CD4-positive, alpha-beta memory T cell (primary cell): ENCODE measurements around the gene TNC. TPM values are rescaled to one million over a fixed set of nuclear protein-coding genes. Genes with fewer than 3 reads are reported as not detected.

Source experiments
- CTCF ChIA-PET: fragments of 350-600 bp; sonication (Branson Sonifier 250); formaldehyde crosslinking; loops from one replicate; lab custom pipeline; 2021; ENCODE audit warnings: inconsistent platforms; ENCODE audit not compliant: partially characterized antibody; lab: Charles Lee
- POLR2A ChIA-PET: fragments of 350-600 bp; sonication (Branson Sonifier 250); formaldehyde crosslinking; loops from one replicate; lab custom pipeline; 2021; ENCODE audit not compliant: partially characterized antibody; lab: Charles Lee
- DNase-seq, 5 donors: peaks; one replicate each; pipeline versions ENCODE4 v3.0.0 to v3.0.0-alpha.2; 2020 to 2022; ENCODE audit warnings: mixed read lengths in 1 of 5
- H3K27ac ChIP-seq: one replicate; pipeline ENCODE4 v1.7.0; 2013; ENCODE audit warnings: low read depth, low read length
- H3K27me3 ChIP-seq: 2 replicates; pipeline ENCODE4 v1.7.0; 2013; ENCODE audit warnings: mild to moderate bottlenecking, low read length, moderate library complexity; ENCODE audit not compliant: insufficient read depth
- H3K36me3 ChIP-seq: 2 replicates; pipeline ENCODE4 v1.7.0; 2013; ENCODE audit warnings: mild to moderate bottlenecking, low read length, moderate library complexity; ENCODE audit not compliant: insufficient read depth
- H3K4me1 ChIP-seq: 2 replicates; pipeline ENCODE4 v1.7.0; 2013; ENCODE audit warnings: mild to moderate bottlenecking, low read length, moderate library complexity; ENCODE audit not compliant: insufficient read depth
- H3K4me3 ChIP-seq, 2 donors: one replicate each; pipeline ENCODE4 v1.7.0; 2013; ENCODE audit warnings: low read length in 2 of 2, mild to moderate bottlenecking in 1 of 2
- H3K9me3 ChIP-seq, 2 donors: one replicate each; pipeline ENCODE4 v1.7.0; 2013; ENCODE audit warnings: low read length in 2 of 2, control low read depth in 1 of 2; ENCODE audit not compliant: control insufficient read depth in 1 of 2
- H3K27ac Mint-ChIP-seq, 7 donors: one replicate each; pipeline ENCODE4 v1.8.0; 2020 to 2021; ENCODE audit warnings: mixed read lengths in 7 of 7, mild to moderate bottlenecking in 6 of 7, inconsistent platforms in 3 of 7, moderate library complexity in 3 of 7
- H3K27me3 Mint-ChIP-seq, 2 donors: one replicate each; pipeline ENCODE4 v1.8.0; 2020 to 2021; ENCODE audit warnings: mixed read lengths in 2 of 2
- H3K36me3 Mint-ChIP-seq, 2 donors: one replicate each; pipeline ENCODE4 v1.8.0; 2020 to 2021; ENCODE audit warnings: mixed read lengths in 2 of 2, inconsistent platforms in 1 of 2, mild to moderate bottlenecking in 1 of 2
- H3K4me1 Mint-ChIP-seq, 4 donors: one replicate each; pipeline ENCODE4 v1.8.0; 2020 to 2021; ENCODE audit warnings: mixed read lengths in 4 of 4, mild to moderate bottlenecking in 1 of 4
- H3K4me3 Mint-ChIP-seq, 8 donors: one replicate each; pipeline ENCODE4 v1.8.0; 2020 to 2021; ENCODE audit warnings: mixed read lengths in 8 of 8, mild to moderate bottlenecking in 7 of 8, moderate library complexity in 6 of 8, inconsistent platforms in 3 of 8
- H3K9me3 Mint-ChIP-seq, 8 donors: one replicate each; pipeline ENCODE4 v1.8.0; 2020 to 2021; ENCODE audit warnings: mixed read lengths in 8 of 8, mild to moderate bottlenecking in 5 of 8, inconsistent platforms in 3 of 8, moderate library complexity in 1 of 8
- intact Hi-C: fragments of 100-400 bp; cut with micrococcal nuclease; formaldehyde crosslinking; loops from one replicate; pipeline ENCODE4 v1.15.1; 2023
- polyA plus RNA-seq, 2 donors: library from polyadenylated mRNA; unstranded; fragments of 300-500 nt; fragmentation: Illumina TruSeq; gene quantifications; one replicate each; pipeline ENCODE4 v1.2.3, GENCODE V29; 2021
- total RNA-seq, 2 experiments: library from RNA; stranded (reverse); gene quantifications; one replicate each; pipeline ENCODE4 v1.2.3, GENCODE V29; 2021

The TNC gene
- total and polyA plus RNA-seq, 4 experiments from 2014 or later = not detected

DNA sequence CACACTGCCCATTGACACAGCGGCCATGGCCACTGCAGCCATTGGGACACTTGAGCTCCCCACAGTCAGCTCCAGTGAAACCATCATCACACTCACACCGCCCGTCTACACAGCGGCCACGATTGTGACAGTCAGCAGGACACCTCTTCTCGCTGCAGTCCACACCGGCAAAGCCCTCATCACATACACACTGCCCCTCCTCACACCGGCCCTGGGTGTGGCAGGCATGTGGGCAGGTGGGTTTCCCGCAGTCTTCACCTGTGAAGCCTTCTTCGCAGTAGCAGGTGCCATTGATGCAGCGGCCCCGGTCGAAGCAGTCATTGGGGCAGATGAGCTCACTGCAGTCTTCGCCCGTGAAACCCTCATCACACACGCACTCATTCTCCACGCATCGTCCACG is 31.5 kb downstream of the TNC start:
- peak in 1 of 5 donors; percentile 37 for DNase-seq
- no peak overlapping the region for H3K4me3 ChIP-seq
- Mint-ChIP-seq H3K4me1 (no peaks in the 10 kb centered on the region), H3K4me3 (no peak overlapping the region), H3K27me3 (peaks cover 3 to 4% of the 10 kb centered on the region in 2 donors), H3K36me3 (no peaks in the 10 kb centered on the region), H3K9me3 (no peaks in the 10 kb centered on the region), H3K27ac (no peak overlapping the region)
- H3K4me1 ChIP-seq = no peaks in the 10 kb centered on the region
- intact Hi-C loops = no loop called here
- H3K27me3 ChIP-seq = no peaks in the 10 kb centered on the region
- H3K9me3 ChIP-seq = no peaks in the 10 kb centered on the region
- H3K27ac ChIP-seq = no peak overlapping the region
- ChIA-PET POLR2A (no interaction called here), CTCF (no interaction called here)
- no peaks in the 10 kb centered on the region for H3K36me3 ChIP-seq

- Histone ChIP-seq H3K4me1 (no peaks in the 10 kb centered on the region), H3K4me3 (no peak overlapping the region), H3K27me3 (no peaks in the 10 kb centered on the region), H3K36me3 (no peaks in the 10 kb centered on the region), H3K9me3 (no peaks in the 10 kb centered on the region), H3K27ac (no peak overlapping the region)
- ChIA-PET CTCF (no interaction called here), POLR2A (no interaction called here)
- H3K4me3 Mint-ChIP-seq = no peak overlapping the region
- no peaks in the 10 kb centered on the region for H3K4me1 Mint-ChIP-seq
- peaks cover 3 to 4% of the 10 kb centered on the region in 2 donors for H3K27me3 Mint-ChIP-seq
- intact Hi-C loops = no loop called here
- no peaks in the 10 kb centered on the region for H3K9me3 Mint-ChIP-seq
- no peaks in the 10 kb centered on the region for H3K36me3 Mint-ChIP-seq
- no peak overlapping the region for H3K27ac Mint-ChIP-seq
- no peak for DNase-seq
Observed at GRCh38 chr9:115085773-115086377, 32.1 kb downstream of the TNC start.

GRCh38 chr9:115084709-115085108 is 33.2 kb downstream of the TNC start:
- intact Hi-C loops = no loop called here
- no peak overlapping the region for H3K27ac ChIP-seq
- no peaks in the 10 kb centered on the region for H3K4me1 ChIP-seq
- H3K27me3 ChIP-seq = no peaks in the 10 kb centered on the region
- H3K4me1 Mint-ChIP-seq = no peaks in the 10 kb centered on the region
- no peak for DNase-seq
- H3K36me3 ChIP-seq = no peaks in the 10 kb centered on the region
- no peaks in the 10 kb centered on the region for H3K9me3 Mint-ChIP-seq
- no peak overlapping the region for H3K4me3 ChIP-seq
- no peak overlapping the region for H3K27ac Mint-ChIP-seq
- no peaks in the 10 kb centered on the region for H3K9me3 ChIP-seq
- H3K36me3 Mint-ChIP-seq = no peaks in the 10 kb centered on the region
- ChIA-PET POLR2A (no interaction called here), CTCF (no interaction called here)
- peaks cover under 1 to 2% of the 10 kb centered on the region in 2 donors for H3K27me3 Mint-ChIP-seq
- H3K4me3 Mint-ChIP-seq = no peak overlapping the region

DNA sequence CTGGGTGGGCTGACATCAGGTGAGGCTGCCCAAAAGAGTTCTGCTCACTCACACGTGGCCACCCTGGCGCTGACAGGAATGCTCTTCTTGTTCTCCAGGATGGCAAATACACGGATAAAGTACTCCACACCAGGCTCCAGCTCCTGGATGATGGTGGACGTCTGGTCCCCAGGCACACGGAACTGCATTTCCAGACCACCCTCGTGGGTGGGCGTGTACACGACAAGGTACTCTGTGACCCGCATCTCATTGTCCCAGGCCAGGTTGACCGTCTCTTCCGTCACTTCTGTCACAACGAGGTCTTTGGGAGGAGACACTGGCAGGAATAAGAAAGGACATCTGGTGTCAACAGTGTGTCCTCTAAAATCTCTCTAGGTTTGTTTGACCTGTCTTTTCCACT is 33.8 kb downstream of the TNC start:
- ChIA-PET CTCF (no interaction called here), POLR2A (no interaction called here)
- H3K9me3 ChIP-seq = no peaks in the 10 kb centered on the region
- H3K36me3 ChIP-seq = no peaks in the 10 kb centered on the region
- Mint-ChIP-seq H3K4me3 (no peak overlapping the region), H3K27me3 (peaks cover 0 to 2% of the 10 kb centered on the region in 2 donors), H3K36me3 (no peaks in the 10 kb centered on the region), H3K4me1 (no peaks in the 10 kb centered on the region), H3K9me3 (no peaks in the 10 kb centered on the region), H3K27ac (no peak overlapping the region)
- no peak overlapping the region for H3K4me3 ChIP-seq
- no peak overlapping the region for H3K27ac ChIP-seq
- intact Hi-C loops = no loop called here
- no peak for DNase-seq
- no peaks in the 10 kb centered on the region for H3K4me1 ChIP-seq
- H3K27me3 ChIP-seq = no peaks in the 10 kb centered on the region

DNA sequence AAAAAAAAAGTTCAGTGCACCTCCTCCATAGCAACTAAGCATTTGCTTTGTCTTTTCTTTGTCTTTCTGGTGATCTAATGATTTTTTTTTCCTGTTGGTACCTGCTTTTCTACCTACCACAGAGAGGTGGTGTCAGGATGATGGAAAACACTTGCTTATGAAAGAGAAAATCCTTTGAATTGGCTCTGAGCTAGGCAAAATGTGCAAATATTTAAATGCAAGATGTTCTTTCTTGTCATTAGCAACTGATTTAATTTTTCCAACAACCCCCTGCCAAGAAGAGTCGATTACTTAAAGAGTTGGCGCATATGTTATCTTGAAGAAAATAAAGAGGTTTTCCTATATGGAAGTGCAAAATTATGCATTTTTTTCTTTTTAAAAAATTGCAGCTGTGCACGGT is 37.7 kb downstream of the TNC start:
- H3K4me1 ChIP-seq = no peaks in the 10 kb centered on the region
- POLR2A ChIA-PET = no interaction called here
- Mint-ChIP-seq H3K27me3 (peaks cover 3% of the 10 kb centered on the region in 2 donors), H3K36me3 (no peaks in the 10 kb centered on the region), H3K4me1 (no peaks in the 10 kb centered on the region), H3K9me3 (no peaks in the 10 kb centered on the region), H3K27ac (no peak overlapping the region), H3K4me3 (no peak overlapping the region)
- no peak overlapping the region for H3K27ac ChIP-seq
- DNase-seq = no peak
- no peaks in the 10 kb centered on the region for H3K36me3 ChIP-seq
- no peaks in the 10 kb centered on the region for H3K9me3 ChIP-seq
- H3K4me3 ChIP-seq = no peak overlapping the region
- intact Hi-C loops = no loop called here
- CTCF ChIA-PET = no interaction called here
- no peaks in the 10 kb centered on the region for H3K27me3 ChIP-seq

DNA sequence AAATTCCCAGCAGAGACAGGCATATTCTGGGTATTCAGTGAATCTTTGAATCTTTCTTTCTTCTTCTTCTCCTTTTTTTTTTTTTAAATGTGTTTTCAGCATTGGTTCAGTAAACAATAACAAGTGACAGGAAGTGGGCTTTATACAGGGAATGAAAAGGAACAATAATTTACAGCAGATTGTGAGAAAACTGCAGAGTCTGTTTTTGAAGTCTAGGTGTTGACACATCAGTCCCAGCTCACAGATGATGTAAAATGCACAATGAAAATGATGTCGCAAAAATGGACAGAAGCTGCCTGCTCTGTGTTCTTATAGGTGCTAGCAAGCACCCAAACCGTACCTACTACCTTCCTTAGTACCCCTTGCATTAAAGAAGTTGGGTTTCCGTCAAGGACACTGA is 38.8 kb downstream of the TNC start:
- intact Hi-C loops = no loop called here
- no peaks in the 10 kb centered on the region for H3K36me3 ChIP-seq
- Mint-ChIP-seq H3K27me3 (peaks cover 3% of the 10 kb centered on the region in 2 donors), H3K27ac (peak overlapping the region in 1 of 7 donors; percentile 19), H3K9me3 (no peaks in the 10 kb centered on the region), H3K4me3 (no peak overlapping the region), H3K36me3 (no peaks in the 10 kb centered on the region), H3K4me1 (no peaks in the 10 kb centered on the region)
- ChIA-PET POLR2A (no interaction called here), CTCF (no interaction called here)
- no peaks in the 10 kb centered on the region for H3K4me1 ChIP-seq
- no peak overlapping the region for H3K4me3 ChIP-seq
- H3K27me3 ChIP-seq = no peaks in the 10 kb centered on the region
- no peak overlapping the region for H3K27ac ChIP-seq
- DNase-seq = no peak
- no peaks in the 10 kb centered on the region for H3K9me3 ChIP-seq

- no peaks in the 10 kb centered on the region for H3K36me3 ChIP-seq
- ChIA-PET POLR2A (no interaction called here), CTCF (no interaction called here)
- intact Hi-C loops = no loop called here
- DNase-seq = no peak
- Mint-ChIP-seq H3K27me3 (peaks cover 6 to 10% of the 10 kb centered on the region in 2 donors), H3K36me3 (no peaks in the 10 kb centered on the region), H3K4me1 (no peaks in the 10 kb centered on the region), H3K4me3 (no peak overlapping the region), H3K27ac (no peak overlapping the region), H3K9me3 (no peaks in the 10 kb centered on the region)
- no peaks in the 10 kb centered on the region for H3K9me3 ChIP-seq
- no peaks in the 10 kb centered on the region for H3K27me3 ChIP-seq
- H3K27ac ChIP-seq = no peak overlapping the region
- H3K4me1 ChIP-seq = no peaks in the 10 kb centered on the region
- H3K4me3 ChIP-seq = no peak overlapping the region
Observed at GRCh38 chr9:115073456-115073855, 44.5 kb downstream of the TNC start.

DNA sequence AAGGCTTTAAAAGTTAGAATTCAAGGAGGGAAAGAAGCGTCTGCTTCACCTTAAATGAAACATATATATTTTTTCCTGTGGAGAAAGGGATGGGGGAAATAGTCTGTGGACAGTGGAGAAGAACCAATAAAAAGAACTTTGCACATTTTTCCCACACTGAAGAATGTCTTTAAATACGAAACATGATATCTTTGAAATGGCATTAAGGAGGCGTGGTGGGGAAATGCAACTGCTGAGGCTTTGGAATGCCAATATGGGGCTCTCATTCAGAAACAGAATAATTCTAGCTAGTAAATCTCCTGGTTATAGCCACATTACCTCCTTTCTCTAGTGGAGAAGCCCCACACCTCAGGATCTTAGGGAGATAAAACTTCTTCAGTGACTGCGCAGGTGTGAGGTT is 46.8 kb downstream of the TNC start:
- Histone ChIP-seq H3K36me3 (no peaks in the 10 kb centered on the region), H3K27me3 (no peaks in the 10 kb centered on the region), H3K4me3 (no peak overlapping the region), H3K27ac (no peak overlapping the region), H3K9me3 (no peaks in the 10 kb centered on the region), H3K4me1 (no peaks in the 10 kb centered on the region)
- H3K4me3 Mint-ChIP-seq = no peak overlapping the region
- DNase-seq = no peak
- no peaks in the 10 kb centered on the region for H3K9me3 Mint-ChIP-seq
- H3K4me1 Mint-ChIP-seq = no peaks in the 10 kb centered on the region
- no peaks in the 10 kb centered on the region for H3K36me3 Mint-ChIP-seq
- ChIA-PET CTCF (no interaction called here), POLR2A (no interaction called here)
- intact Hi-C loops = no loop called here
- peaks cover 9 to 12% of the 10 kb centered on the region in 2 donors for H3K27me3 Mint-ChIP-seq
- H3K27ac Mint-ChIP-seq = no peak overlapping the region
